Karpas-422 (cell line): ENCODE measurements around the gene DHX57. TPM values are rescaled to one million over a fixed set of nuclear protein-coding genes. Genes with fewer than 3 reads are reported as not detected.

Source experiments
- DNase-seq: peaks from one replicate; pipeline ENCODE4 v3.0.0-alpha.2; 2015
- H2AFZ ChIP-seq: fragments of 200-600 bp; sonication (generic); 2 replicates; pipeline ENCODE4 v1.6.1; 2014; ENCODE audit warnings: antibody characterized with exemption, low read length, mixed read lengths
- H3K27ac ChIP-seq: fragments of 200-600 bp; sonication (generic); 2 replicates; pipeline ENCODE4 v1.5.1; 2014; ENCODE audit warnings: mild to moderate bottlenecking, low read length, moderate library complexity
- H3K27me3 ChIP-seq: fragments of 200-600 bp; sonication (generic); 2 replicates; pipeline ENCODE4 v1.6.1; 2014; ENCODE audit warnings: low read length, mixed read lengths
- H3K36me3 ChIP-seq: fragments of 200-600 bp; sonication (generic); 2 replicates; pipeline ENCODE4 v1.6.1; 2014; ENCODE audit warnings: low read length, mixed read lengths; ENCODE audit not compliant: insufficient read depth
- H3K4me1 ChIP-seq: fragments of 200-600 bp; sonication (generic); 2 replicates; pipeline ENCODE4 v1.6.1; 2014; ENCODE audit warnings: mild to moderate bottlenecking, low read length, mixed read lengths
- H3K4me2 ChIP-seq: fragments of 200-600 bp; sonication (generic); 2 replicates; pipeline ENCODE4 v1.6.1; 2014; ENCODE audit warnings: low read length, low read depth, mild to moderate bottlenecking; ENCODE audit not compliant: poor library complexity, severe bottlenecking
- H3K4me3 ChIP-seq: fragments of 200-600 bp; sonication (generic); 2 replicates; pipeline ENCODE4 v1.5.1; 2014; ENCODE audit warnings: mild to moderate bottlenecking, antibody characterized with exemption, low read length, mixed read lengths
- H3K79me2 ChIP-seq: fragments of 200-600 bp; sonication (generic); 2 replicates; pipeline ENCODE4 v1.6.1; 2014; ENCODE audit warnings: mild to moderate bottlenecking, low read length, mixed read lengths
- H3K9ac ChIP-seq: fragments of 200-600 bp; sonication (generic); 2 replicates; pipeline ENCODE4 v1.6.0; 2014; ENCODE audit warnings: low read length
- H3K9me2 ChIP-seq: fragments of 200-600 bp; sonication (generic), shearing (Covaris generic); replicated peaks from 2 replicates; pipeline ENCODE4 v1.6.0; 2014; ENCODE audit warnings: mild to moderate bottlenecking, low read length, moderate library complexity; ENCODE audit not compliant: insufficient read depth
- H3K9me3 ChIP-seq: fragments of 300-700, 200-600 bp; sonication (generic); 2 replicates; pipeline ENCODE4 v1.6.1; 2014; ENCODE audit warnings: low read length, mixed read lengths
- H4K20me1 ChIP-seq: fragments of 200-600 bp; sonication (generic); 2 replicates; pipeline ENCODE4 v1.6.1; 2014; ENCODE audit warnings: mild to moderate bottlenecking, antibody characterized with exemption, low read length, low read depth; ENCODE audit not compliant: insufficient read depth
- total RNA-seq: library from RNA; depleted of rRNA; stranded (reverse); fragments of >200 nt; shearing (Covaris generic); gene quantifications from 2 replicates; pipeline ENCODE4 v1.2.3, GENCODE V29; 2014; ENCODE audit warnings: low replicate concordance; rRNA removed

Gene DHX57, protein sequence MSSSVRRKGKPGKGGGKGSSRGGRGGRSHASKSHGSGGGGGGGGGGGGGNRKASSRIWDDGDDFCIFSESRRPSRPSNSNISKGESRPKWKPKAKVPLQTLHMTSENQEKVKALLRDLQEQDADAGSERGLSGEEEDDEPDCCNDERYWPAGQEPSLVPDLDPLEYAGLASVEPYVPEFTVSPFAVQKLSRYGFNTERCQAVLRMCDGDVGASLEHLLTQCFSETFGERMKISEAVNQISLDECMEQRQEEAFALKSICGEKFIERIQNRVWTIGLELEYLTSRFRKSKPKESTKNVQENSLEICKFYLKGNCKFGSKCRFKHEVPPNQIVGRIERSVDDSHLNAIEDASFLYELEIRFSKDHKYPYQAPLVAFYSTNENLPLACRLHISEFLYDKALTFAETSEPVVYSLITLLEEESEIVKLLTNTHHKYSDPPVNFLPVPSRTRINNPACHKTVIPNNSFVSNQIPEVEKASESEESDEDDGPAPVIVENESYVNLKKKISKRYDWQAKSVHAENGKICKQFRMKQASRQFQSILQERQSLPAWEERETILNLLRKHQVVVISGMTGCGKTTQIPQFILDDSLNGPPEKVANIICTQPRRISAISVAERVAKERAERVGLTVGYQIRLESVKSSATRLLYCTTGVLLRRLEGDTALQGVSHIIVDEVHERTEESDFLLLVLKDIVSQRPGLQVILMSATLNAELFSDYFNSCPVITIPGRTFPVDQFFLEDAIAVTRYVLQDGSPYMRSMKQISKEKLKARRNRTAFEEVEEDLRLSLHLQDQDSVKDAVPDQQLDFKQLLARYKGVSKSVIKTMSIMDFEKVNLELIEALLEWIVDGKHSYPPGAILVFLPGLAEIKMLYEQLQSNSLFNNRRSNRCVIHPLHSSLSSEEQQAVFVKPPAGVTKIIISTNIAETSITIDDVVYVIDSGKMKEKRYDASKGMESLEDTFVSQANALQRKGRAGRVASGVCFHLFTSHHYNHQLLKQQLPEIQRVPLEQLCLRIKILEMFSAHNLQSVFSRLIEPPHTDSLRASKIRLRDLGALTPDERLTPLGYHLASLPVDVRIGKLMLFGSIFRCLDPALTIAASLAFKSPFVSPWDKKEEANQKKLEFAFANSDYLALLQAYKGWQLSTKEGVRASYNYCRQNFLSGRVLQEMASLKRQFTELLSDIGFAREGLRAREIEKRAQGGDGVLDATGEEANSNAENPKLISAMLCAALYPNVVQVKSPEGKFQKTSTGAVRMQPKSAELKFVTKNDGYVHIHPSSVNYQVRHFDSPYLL (N-terminal part only)
- total RNA-seq, result 21.4 and 36.9 TPM in 2 replicates

DNA sequence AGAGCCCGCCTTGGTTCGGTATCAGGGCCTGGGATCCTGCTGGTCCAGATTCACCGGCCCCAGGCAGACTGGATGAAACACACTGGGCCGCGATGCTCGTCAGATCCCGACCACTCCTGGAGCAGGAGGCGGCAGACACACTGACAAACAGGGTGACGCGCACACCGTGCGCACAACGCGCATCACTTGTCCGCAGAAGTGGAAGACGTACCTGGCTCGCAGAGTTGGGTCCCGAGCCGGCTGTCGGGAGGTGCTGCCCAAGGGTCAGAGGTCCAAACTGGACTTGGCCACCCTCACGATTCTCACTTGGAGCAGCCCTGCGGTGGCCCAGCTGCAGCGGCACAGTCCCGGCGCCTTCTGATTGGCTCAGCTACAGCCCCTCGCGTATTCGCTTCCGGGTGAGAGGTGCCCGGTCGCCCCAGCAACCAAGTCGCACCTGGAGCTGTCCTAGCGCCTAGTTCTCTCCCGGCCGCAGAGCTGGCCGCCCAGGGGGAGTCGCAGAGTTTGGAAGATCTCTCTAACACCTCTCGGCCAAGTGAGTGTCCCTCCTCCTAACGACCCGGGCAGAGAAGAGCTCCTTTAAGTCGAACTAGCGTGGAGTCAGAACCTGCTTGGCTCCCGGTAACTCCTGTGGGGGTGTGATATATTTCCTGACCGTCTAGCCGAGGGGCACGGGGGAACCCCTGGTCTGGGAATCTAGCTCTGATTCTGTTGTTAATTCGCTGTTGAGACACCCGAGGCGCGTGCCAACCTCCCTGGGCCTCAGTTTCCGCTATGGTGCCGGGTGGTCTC is at the start of gene DHX57, which contains the start of gene MORN2:
Gene DHX57 (minus strand): TSS at position 359 of the 792 bp plus-strand sequence. CDS start 7,529 bp downstream, outside the sequence.
Gene MORN2 (plus strand): TSS at position 401 of the 792 bp plus-strand sequence.
- peak; percentile 93 for DNase-seq
- H3K9ac ChIP-seq, result peak within 1 kb of the TSS; percentile 81
- peak within 1 kb of the TSS; percentile 87 for H3K4me3 ChIP-seq
- peaks cover 19% of the 10 kb centered on the region for H3K4me1 ChIP-seq
- H3K27ac ChIP-seq, result no peak within 1 kb of the TSS
- H3K79me2 ChIP-seq, result peaks cover 54% of the 10 kb centered on the region
- no peaks in the 10 kb centered on the region for H3K36me3 ChIP-seq
- H2AFZ ChIP-seq, result peak within 1 kb of the TSS; percentile 90
- H3K4me2 ChIP-seq, result peak within 1 kb of the TSS; percentile 95
- H4K20me1 ChIP-seq, result no peaks in the 10 kb centered on the region
- H3K9me2 ChIP-seq, result no peaks in the 10 kb centered on the region
- no peaks in the 10 kb centered on the region; the same call in 1 of the 2 replicates for H3K9me3 ChIP-seq
- no peaks in the 10 kb centered on the region for H3K27me3 ChIP-seq

DNA sequence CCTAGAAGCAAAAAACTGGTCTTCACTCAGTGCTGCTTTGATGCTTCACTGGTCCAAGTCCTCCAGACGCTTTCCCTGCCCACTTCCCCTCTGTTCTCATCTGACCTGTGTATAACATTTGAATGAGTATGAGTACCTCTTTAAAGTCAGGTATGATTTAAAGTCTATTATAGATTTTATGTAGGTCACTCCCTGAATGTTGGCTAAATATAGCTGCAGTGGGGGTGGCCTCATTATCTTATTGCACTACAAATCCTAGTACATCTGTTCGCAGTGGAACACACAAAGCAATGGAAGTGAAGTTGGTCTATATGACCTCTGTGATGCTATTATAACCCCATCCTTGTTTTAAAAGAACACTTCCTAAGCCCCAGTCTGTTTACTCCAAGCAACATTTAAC is 47.2 kb upstream of the DHX57 start:
- no peak overlapping the region for H3K27ac ChIP-seq
- H3K4me2 ChIP-seq, result no peak overlapping the region
- no peaks in the 10 kb centered on the region for H3K9me3 ChIP-seq
- no peaks in the 10 kb centered on the region for H4K20me1 ChIP-seq
- no peaks in the 10 kb centered on the region for H3K9me2 ChIP-seq
- no peaks in the 10 kb centered on the region for H3K27me3 ChIP-seq
- H3K4me3 ChIP-seq, result no peak overlapping the region
- no peak for DNase-seq
- H3K79me2 ChIP-seq, result no peaks in the 10 kb centered on the region
- no peaks in the 10 kb centered on the region for H3K36me3 ChIP-seq
- no peaks in the 10 kb centered on the region for H3K4me1 ChIP-seq
- H2AFZ ChIP-seq, result no peak overlapping the region
- no peak overlapping the region for H3K9ac ChIP-seq

DNA sequence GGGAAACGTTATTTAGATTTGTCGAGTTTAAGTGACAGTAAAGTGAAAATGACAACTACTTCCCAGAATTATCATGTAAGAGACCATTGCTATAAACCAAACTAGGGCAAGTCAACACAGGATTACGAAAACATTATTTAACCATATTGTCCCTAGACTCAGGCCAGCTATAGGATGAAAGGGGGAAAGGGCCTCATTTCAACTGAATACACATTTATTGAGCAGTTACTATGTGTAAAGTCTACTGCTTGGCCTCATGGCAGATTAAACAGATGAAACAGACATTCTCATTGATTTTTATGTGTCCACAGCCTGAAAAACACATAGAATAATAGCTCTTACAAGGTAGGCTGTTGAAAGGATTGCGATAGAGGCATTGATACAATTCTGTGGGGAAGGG is 46.7 kb upstream of the DHX57 start:
- Histone ChIP-seq H2AFZ (no peak overlapping the region), H3K9ac (no peak overlapping the region), H3K9me3 (no peaks in the 10 kb centered on the region), H3K36me3 (no peaks in the 10 kb centered on the region), H4K20me1 (no peaks in the 10 kb centered on the region), H3K27ac (no peak overlapping the region), H3K4me3 (no peak overlapping the region), H3K4me2 (no peak overlapping the region), H3K4me1 (no peaks in the 10 kb centered on the region), H3K79me2 (no peaks in the 10 kb centered on the region), H3K27me3 (no peaks in the 10 kb centered on the region), H3K9me2 (no peaks in the 10 kb centered on the region)
- DNase-seq, result no peak

DNA sequence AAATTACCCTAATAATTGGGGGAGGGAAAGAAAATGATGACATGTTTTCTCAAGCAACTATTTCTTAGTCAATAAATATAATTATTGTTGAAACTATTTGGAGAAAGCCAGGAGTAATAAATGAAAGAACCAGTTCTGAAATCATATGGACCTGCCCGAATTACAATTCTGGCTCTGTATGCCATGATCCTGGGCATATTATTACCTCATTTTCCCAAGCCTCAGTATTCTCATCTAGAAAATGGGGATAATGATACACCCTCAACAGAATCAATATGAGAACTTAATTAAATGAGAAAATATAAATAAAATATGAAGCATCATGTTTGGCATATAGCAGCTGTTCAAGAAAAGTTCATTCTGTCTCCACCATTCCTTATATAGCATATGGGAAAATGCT is 36.9 kb upstream of the DHX57 start:
- H3K79me2 ChIP-seq, result no peaks in the 10 kb centered on the region
- no peaks in the 10 kb centered on the region for H3K9me2 ChIP-seq
- H3K4me1 ChIP-seq, result no peaks in the 10 kb centered on the region
- H4K20me1 ChIP-seq, result no peaks in the 10 kb centered on the region
- no peak overlapping the region for H3K9ac ChIP-seq
- no peak overlapping the region for H2AFZ ChIP-seq
- no peak overlapping the region for H3K4me2 ChIP-seq
- no peaks in the 10 kb centered on the region for H3K36me3 ChIP-seq
- H3K4me3 ChIP-seq, result no peak overlapping the region
- no peaks in the 10 kb centered on the region for H3K27me3 ChIP-seq
- no peak for DNase-seq
- H3K27ac ChIP-seq, result no peak overlapping the region
- H3K9me3 ChIP-seq, result no peaks in the 10 kb centered on the region

DNA sequence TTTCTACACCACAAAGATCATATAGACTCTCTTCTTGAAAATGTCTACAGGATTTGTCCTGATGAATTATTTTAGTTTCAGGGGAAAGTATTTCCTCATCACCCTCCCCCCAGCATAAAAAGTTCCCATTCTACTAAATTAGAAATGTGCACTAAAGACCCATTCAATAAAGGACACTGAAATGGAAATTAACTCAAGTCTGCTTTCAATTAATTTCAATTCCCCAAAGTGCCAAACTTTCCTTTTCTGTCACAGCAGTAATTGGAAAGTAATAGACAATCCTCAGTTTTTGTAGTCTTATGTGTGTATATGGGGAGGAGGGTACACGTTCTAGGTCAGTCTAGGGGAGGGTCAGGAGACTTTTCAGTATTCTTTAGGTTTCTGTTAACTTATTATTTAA is 35.5 kb upstream of the DHX57 start:
- Histone ChIP-seq H3K36me3 (no peaks in the 10 kb centered on the region), H3K9me3 (no peaks in the 10 kb centered on the region), H3K4me3 (no peak overlapping the region), H3K27ac (no peak overlapping the region), H3K79me2 (no peaks in the 10 kb centered on the region), H3K27me3 (no peaks in the 10 kb centered on the region), H4K20me1 (no peaks in the 10 kb centered on the region), H3K4me2 (no peak overlapping the region), H3K9me2 (no peaks in the 10 kb centered on the region), H3K9ac (no peak overlapping the region), H3K4me1 (no peaks in the 10 kb centered on the region), H2AFZ (no peak overlapping the region)
- no peak for DNase-seq

DNA sequence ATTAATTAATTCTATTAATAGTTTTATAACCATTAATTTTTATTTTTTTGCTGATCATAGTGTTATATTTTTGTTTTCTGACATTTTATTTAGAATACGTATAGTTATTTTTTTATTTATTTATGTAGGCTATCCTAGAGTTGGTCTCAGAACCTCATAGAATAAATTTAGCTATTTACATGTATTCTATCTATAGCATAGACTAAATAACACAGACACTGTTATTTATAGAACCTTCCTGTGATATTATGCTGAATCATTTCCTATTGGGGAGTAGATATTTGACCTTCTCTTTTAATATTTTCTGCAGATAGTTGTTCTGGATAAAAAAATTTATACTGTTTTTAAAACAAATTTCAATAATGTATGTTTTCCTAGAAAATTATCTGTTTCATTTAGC is 34.1 kb upstream of the DHX57 start:
- Histone ChIP-seq H3K27me3 (no peaks in the 10 kb centered on the region), H3K4me1 (no peaks in the 10 kb centered on the region), H4K20me1 (no peaks in the 10 kb centered on the region), H3K9me2 (no peaks in the 10 kb centered on the region), H3K79me2 (no peaks in the 10 kb centered on the region), H2AFZ (no peak overlapping the region), H3K9me3 (no peaks in the 10 kb centered on the region), H3K27ac (no peak overlapping the region), H3K4me3 (no peak overlapping the region), H3K4me2 (no peak overlapping the region), H3K9ac (no peak overlapping the region), H3K36me3 (no peaks in the 10 kb centered on the region)
- no peak for DNase-seq

DNA sequence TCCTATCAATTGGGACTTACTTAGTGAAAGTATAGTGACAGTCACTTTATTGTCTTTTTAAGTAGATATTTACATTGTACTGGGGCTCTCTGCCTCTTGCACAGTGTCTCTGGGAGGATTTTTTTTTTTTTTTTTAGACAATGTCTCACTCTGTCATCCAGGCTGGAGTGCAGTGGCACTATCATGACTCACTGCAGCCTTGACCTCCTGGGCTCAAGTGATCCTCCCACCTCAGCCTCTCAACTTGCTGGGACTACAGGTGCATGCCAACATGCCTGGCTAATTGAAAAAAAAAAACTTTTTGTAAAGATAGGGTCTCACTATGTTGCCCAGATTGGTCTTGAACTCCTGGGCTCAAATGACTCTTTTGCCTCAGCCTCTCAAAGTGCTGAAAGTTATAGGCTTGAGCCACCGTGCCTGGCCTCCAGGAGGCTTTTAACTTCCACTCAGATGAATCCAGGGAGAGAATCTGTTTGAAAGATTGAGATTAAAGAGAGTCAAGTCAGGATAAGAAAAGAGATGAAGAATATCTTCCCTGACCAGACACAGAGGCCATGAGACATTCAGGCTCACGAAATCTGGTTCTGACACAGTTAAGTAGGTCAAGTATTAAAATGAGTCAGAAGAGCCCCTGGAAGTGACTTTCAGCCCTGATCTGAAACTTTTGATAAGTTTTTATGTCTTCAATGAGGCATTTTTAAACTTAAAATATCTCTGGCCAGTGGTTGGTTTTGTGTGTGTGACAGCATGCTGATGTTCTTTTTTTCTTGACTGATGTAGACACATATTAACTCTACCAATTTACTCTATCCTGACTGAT is 32.2 kb upstream of the DHX57 start:
- Histone ChIP-seq H3K9me2 (no peaks in the 10 kb centered on the region), H3K4me1 (no peaks in the 10 kb centered on the region), H3K27ac (no peak overlapping the region), H2AFZ (no peak overlapping the region; the same call in 1 of the 2 replicates), H3K79me2 (no peaks in the 10 kb centered on the region), H3K9me3 (no peaks in the 10 kb centered on the region), H3K4me3 (no peak overlapping the region), H3K9ac (no peak overlapping the region), H4K20me1 (no peaks in the 10 kb centered on the region), H3K4me2 (no peak overlapping the region), H3K27me3 (no peaks in the 10 kb centered on the region), H3K36me3 (no peaks in the 10 kb centered on the region)
- no peak for DNase-seq
